ENCODE measurements around the gene COL24A1.

Gene COL24A1

DNA sequence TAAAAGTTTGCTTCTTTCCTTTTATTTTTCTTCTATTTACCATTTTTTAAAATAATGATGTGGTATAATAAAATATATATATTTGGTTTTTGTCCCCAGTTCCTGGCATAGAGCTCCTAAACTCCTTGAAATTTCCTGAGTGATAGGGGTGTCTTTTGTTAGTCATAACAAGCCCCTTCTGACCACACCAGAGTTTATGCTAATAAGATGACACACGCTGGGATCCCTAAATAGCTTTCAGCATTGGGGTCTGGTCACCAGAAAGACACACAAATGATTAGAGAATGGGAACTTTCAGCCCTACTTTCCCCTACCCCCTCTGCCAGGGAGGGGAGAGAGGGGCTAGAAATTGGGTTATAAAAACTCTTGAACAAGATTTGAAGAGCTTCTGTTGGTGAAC lies 56.2 kb downstream of the COL24A1 start:
- H4K20me1 ChIP-seq (ENCODE audit: insufficient read depth, low read length): no peaks in the 10 kb centered on the region
- DNase-seq (no peak), ATAC-seq (ENCODE audit: insufficient read depth, low read depth) (no peak)
- H3K9ac ChIP-seq (ENCODE audit: low read depth, low read length): no peak overlapping the region
- H3K36me3 ChIP-seq (ENCODE audit: insufficient read depth, low read length): no peaks in the 10 kb centered on the region
- peaks cover 7% of the 10 kb centered on the region for H3K4me1 ChIP-seq (ENCODE audit: insufficient read depth, low read length)
- no peaks in the 10 kb centered on the region for H3K27me3 ChIP-seq (ENCODE audit: insufficient read depth, low read length, poor library complexity)
- H3K27ac ChIP-seq (ENCODE audit: low read length): no peak overlapping the region
- H3K4me3 ChIP-seq (ENCODE audit: low read depth in 1 of 2, low read length in 2 of 2): no peak overlapping the region
- no peaks in the 10 kb centered on the region for H3K79me2 ChIP-seq (ENCODE audit: insufficient read depth, low read length)
- TF ChIP-seq, protein P1, sequence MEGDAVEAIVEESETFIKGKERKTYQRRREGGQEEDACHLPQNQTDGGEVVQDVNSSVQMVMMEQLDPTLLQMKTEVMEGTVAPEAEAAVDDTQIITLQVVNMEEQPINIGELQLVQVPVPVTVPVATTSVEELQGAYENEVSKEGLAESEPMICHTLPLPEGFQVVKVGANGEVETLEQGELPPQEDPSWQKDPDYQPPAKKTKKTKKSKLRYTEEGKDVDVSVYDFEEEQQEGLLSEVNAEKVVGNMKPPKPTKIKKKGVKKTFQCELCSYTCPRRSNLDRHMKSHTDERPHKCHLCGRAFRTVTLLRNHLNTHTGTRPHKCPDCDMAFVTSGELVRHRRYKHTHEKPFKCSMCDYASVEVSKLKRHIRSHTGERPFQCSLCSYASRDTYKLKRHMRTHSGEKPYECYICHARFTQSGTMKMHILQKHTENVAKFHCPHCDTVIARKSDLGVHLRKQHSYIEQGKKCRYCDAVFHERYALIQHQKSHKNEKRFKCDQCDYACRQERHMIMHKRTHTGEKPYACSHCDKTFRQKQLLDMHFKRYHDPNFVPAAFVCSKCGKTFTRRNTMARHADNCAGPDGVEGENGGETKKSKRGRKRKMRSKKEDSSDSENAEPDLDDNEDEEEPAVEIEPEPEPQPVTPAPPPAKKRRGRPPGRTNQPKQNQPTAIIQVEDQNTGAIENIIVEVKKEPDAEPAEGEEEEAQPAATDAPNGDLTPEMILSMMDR (IDR thresholded peaks at IDR 0.05; ENCODE audit: borderline replicate concordance, extremely low read depth, low read length, poor library complexity, severe bottlenecking): no peak
- no peak for TF ChIP-seq EZH2 (IDR thresholded peaks at IDR 0.05; ENCODE audit: borderline replicate concordance, low read depth, low read length, severe bottlenecking)
- H2AFZ ChIP-seq (ENCODE audit: low read depth, low read length): no peak overlapping the region
- H3K9me3 ChIP-seq (ENCODE audit: insufficient read depth, low read length, severe bottlenecking): no peaks in the 10 kb centered on the region
- H3K4me2 ChIP-seq (ENCODE audit: insufficient read depth, low read length): no peak overlapping the region

- Histone ChIP-seq H2AFZ (ENCODE audit: low read depth, low read length) (no peak overlapping the region), H3K4me2 (ENCODE audit: insufficient read depth, low read length) (no peak overlapping the region)
- no peak for ATAC-seq (ENCODE audit: insufficient read depth, low read depth)
These were observed 66.8 kb downstream of the COL24A1 start for GRCh38 chr1:86089765-86090164.

DNA sequence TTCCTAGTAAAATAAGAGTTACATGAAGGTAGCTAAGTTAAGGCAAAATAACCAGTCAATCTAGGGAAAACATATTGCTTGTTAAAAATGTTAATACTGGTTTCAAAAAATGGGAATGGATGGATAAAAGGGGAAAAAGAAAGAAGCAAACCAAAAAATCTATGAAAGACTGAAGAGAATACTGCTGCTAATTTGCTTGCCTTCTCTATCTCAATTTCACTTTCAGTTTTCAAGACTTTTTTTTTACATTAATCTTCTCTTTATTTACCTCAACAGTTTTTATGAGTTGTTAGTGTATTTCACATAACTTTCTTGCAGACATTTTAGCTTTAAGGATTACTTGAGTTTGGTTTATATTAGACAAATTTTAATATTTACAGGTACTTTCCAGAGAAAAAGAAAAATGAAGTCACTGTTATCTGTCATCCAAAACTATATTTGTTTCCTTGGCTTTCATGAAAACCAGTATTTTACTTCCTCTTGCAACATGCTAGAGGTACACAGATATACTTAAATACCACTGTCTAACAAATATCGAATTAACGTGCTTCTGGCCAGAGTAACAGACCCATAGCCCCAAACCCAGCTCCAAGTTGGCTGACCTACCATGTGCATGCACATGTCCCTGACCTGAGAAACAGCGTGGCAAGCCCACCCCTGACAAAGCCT lies 70.7 kb downstream of the COL24A1 start:
- H3K4me2 ChIP-seq (ENCODE audit: insufficient read depth, low read length): peak overlapping the region; percentile 26; the same call in 1 of the 2 replicates
- H2AFZ ChIP-seq (ENCODE audit: low read depth, low read length): peak overlapping the region; percentile 24
- H3K79me2 ChIP-seq (ENCODE audit: insufficient read depth, low read length): no peaks in the 10 kb centered on the region
- no peak overlapping the region for H3K4me3 ChIP-seq (ENCODE audit: low read depth in 1 of 2, low read length in 2 of 2)
- 0 out of 2 replicates have a peak overlapping the region, but pooled peaks have one; percentile 42 for H3K27ac ChIP-seq (ENCODE audit: low read length)
- DNase-seq (no peak), ATAC-seq (ENCODE audit: insufficient read depth, low read depth) (0 out of 3 replicates have a peak, but pooled peaks have one; percentile 35)
- no peaks in the 10 kb centered on the region for H3K27me3 ChIP-seq (ENCODE audit: insufficient read depth, low read length, poor library complexity)
- H4K20me1 ChIP-seq (ENCODE audit: insufficient read depth, low read length): no peaks in the 10 kb centered on the region
- TF ChIP-seq EZH2 (IDR thresholded peaks at IDR 0.05; ENCODE audit: borderline replicate concordance, low read depth, low read length, severe bottlenecking): no peak
- TF ChIP-seq, protein P1 (IDR thresholded peaks at IDR 0.05; ENCODE audit: borderline replicate concordance, extremely low read depth, low read length, poor library complexity, severe bottlenecking): no peak
- no peak overlapping the region for H3K9ac ChIP-seq (ENCODE audit: low read depth, low read length)
- H3K9me3 ChIP-seq (ENCODE audit: insufficient read depth, low read length, severe bottlenecking): no peaks in the 10 kb centered on the region
- peaks cover 10% of the 10 kb centered on the region; the same call in 1 of the 2 replicates for H3K4me1 ChIP-seq (ENCODE audit: insufficient read depth, low read length)
- no peaks in the 10 kb centered on the region for H3K36me3 ChIP-seq (ENCODE audit: insufficient read depth, low read length)

More at GRCh38 chr1:86089765-86090164, 66.8 kb downstream of the COL24A1 start:
- no peak overlapping the region for H3K9ac ChIP-seq (ENCODE audit: low read depth, low read length)
- peaks cover 10% of the 10 kb centered on the region; the same call in 1 of the 2 replicates for H3K4me1 ChIP-seq (ENCODE audit: insufficient read depth, low read length)
- H3K27me3 ChIP-seq (ENCODE audit: insufficient read depth, low read length, poor library complexity): no peaks in the 10 kb centered on the region
- DNase-seq: no peak
- no peaks in the 10 kb centered on the region for H3K36me3 ChIP-seq (ENCODE audit: insufficient read depth, low read length)
- TF ChIP-seq, protein P1 (IDR thresholded peaks at IDR 0.05; ENCODE audit: borderline replicate concordance, extremely low read depth, low read length, poor library complexity, severe bottlenecking): no peak
- no peak for TF ChIP-seq EZH2 (IDR thresholded peaks at IDR 0.05; ENCODE audit: borderline replicate concordance, low read depth, low read length, severe bottlenecking)
- no peak overlapping the region for H3K4me3 ChIP-seq (ENCODE audit: low read depth in 1 of 2, low read length in 2 of 2)
- H3K9me3 ChIP-seq (ENCODE audit: insufficient read depth, low read length, severe bottlenecking): no peaks in the 10 kb centered on the region
- H3K79me2 ChIP-seq (ENCODE audit: insufficient read depth, low read length): no peaks in the 10 kb centered on the region
- H3K27ac ChIP-seq (ENCODE audit: low read length): no peak overlapping the region
- H4K20me1 ChIP-seq (ENCODE audit: insufficient read depth, low read length): no peaks in the 10 kb centered on the region
